Choroid plexus epithelial cell (primary cell): Measurements from ENCODE around the gene SLBP.

Experiments used
- DNase-seq: peaks from one replicate; pipeline ENCODE4 v3.0.0-alpha.2; 2010; ENCODE audit warnings: low read depth
- H3K4me3 ChIP-seq: 2 replicates; pipeline ENCODE4 v1.5.1; 2011; ENCODE audit warnings: low read depth, mild to moderate bottlenecking, control low read depth, low read length, moderate library complexity
- TF ChIP-seq, protein P1 (sequence below): conservative IDR thresholded peaks from 2 replicates; pipeline ENCODE4 v1.5.1; 2011; ENCODE audit warnings: low read depth, mild to moderate bottlenecking, control low read depth, inconsistent platforms, low read length, moderate library complexity

SLBP gene

DNA sequence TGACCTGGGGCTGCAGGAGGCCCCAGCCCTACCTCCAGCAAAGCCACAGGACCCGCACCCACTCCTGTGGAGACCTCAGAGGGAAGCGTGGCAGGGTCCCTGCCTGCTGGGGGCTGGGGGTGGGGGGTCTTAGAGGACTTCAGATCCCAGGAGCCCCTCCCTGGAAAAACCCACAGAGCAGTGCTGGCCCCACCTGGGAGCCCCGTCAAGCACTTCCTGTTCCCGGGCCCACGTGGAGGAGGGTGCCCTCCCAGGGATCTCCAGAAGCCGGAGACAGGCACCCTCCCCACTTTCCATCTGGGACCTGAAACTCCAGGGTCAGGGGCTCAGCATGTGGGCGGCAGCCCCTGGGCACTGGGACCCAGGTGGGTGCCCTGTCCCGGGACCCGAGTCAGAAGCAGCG is 41.2 kb upstream of the SLBP start:
- TF ChIP-seq, protein P1, sequence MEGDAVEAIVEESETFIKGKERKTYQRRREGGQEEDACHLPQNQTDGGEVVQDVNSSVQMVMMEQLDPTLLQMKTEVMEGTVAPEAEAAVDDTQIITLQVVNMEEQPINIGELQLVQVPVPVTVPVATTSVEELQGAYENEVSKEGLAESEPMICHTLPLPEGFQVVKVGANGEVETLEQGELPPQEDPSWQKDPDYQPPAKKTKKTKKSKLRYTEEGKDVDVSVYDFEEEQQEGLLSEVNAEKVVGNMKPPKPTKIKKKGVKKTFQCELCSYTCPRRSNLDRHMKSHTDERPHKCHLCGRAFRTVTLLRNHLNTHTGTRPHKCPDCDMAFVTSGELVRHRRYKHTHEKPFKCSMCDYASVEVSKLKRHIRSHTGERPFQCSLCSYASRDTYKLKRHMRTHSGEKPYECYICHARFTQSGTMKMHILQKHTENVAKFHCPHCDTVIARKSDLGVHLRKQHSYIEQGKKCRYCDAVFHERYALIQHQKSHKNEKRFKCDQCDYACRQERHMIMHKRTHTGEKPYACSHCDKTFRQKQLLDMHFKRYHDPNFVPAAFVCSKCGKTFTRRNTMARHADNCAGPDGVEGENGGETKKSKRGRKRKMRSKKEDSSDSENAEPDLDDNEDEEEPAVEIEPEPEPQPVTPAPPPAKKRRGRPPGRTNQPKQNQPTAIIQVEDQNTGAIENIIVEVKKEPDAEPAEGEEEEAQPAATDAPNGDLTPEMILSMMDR = no peak
- no peak overlapping the region for H3K4me3 ChIP-seq
- no peak for DNase-seq

DNA sequence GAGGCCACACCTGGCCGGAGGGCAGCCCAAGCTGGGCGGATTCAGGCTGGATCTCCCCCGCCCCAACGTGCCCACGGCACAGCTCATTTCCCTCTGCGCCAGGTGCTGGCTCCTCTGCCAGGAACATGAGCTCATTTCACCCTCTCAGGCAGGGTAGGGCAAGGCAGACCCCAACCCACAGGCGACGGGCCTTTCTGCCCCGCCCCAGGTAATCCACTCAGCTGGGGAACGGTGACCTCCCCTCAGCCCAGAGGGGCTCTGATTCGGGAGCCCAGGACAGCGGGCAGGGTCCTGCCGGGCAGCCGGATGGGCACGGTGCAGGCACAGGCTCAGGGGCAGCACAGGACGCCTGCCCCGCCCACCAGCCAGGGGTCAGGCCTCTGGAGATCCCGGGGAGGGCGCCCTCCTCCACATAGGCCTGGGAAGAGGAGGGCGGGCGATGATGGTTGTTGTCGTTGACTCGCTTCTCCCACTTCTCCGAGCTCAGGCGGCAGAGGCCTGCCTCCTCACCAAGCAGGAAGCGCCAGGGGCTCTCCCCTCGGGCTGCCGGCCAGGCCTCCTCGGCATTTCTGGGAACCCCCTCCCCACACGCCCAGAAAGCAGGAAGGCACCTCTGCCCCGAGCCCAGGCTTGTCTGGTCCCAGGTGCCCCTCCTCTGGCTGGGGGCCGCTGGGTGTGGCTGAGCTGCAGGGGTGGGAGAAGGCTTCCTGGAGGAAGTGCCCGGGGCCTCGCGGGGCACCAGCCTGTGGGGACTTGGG is 40.3 kb upstream of the SLBP start:
- no peak overlapping the region for H3K4me3 ChIP-seq
- TF ChIP-seq, protein P1 = no peak
- DNase-seq = peak; percentile 17

DNA sequence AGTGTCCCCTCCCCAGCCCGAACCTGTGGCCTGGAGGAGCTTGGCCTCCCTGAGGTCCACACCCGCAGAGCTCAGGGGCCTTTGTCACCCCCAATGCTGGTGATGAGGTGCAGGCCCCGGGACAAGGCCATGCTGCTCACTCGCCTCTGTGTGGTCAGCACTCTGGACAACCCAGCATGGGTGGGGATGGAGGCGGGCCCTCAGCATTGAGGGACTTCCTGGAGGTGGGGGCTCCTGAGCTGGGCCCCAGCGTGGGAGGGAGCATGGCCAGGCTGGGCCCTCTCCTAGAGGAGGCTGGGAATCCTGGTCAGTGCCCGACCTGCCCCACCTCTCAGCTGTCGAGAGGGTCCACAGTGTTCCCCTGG is 39.8 kb upstream of the SLBP start:
- no peak overlapping the region for H3K4me3 ChIP-seq
- TF ChIP-seq, protein P1 = no peak
- no peak for DNase-seq

DNA sequence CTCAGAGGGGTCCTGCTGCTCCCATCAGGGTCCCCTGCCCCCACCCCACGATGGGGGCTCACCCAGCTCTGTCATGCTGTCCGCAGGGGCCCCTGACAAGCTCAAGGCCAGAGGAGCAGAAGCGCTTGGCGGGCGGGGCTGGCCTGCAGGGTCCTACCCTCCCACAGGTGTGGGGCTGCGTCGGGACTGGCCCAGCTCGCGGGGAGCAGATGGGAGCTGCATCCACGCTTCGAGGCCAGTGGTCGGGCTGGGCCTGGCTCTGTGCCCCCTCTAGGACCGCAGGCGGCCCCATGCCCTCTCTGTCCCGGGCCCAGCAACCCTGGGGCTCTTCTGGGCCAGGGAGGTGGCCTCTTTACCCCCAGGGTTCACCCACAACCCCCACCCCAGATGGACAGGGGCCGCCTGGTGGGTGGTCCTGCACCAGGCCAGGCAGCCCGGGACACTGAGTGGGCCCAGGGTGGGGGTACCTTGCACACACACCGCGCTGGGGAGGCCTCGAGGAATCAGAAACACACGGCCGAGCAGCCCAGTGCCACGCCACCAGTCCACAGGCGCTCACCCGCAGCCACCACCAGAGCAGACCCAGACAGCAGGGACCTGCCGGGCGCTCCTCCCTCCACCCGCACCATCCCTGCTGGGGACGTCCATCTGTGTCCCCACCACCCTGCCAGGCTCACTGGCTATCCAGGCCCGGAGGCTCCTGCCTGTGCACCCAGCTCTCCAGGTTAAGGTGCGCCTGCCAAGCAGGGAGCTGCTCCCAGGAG is 39.2 kb upstream of the SLBP start:
- no peak for DNase-seq
- TF ChIP-seq, protein P1 = no peak
- no peak overlapping the region for H3K4me3 ChIP-seq

DNA sequence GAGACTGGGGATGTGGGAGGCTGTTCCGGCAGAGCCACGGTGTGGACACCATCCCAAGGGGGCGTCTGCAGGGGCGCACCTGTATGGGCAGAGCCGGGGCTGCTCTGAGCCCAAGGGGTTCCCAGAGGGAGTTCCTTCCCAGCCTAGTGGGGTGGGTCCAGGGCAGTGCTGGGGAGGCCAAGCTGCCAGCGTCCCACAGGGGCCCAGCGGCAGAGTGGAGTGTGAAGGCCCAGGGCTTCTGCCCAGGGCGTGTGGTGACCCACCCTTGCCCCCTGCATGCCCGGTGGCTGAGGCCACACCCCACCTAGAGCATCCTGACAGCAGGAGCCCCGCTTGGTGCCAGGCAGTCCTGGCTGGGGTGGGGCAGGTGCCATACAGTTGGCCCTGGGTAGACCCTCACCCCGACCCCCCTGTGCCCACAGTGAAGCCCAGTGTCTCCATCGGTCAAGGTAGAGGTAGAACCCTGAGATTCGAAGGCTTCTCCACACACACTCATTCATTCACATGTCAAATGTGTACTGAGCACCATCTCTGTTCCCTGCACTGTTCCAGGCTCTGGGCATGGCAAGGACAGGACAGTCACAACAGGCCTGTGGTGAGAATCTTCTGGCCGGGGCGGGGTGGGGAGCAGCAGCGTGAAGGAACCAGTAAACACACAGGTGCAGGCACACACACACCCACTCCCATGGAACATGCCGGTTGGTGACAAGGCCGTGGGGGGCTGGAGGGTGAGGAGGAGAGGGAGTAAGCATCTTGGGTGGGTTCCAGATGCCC is 38.4 kb upstream of the SLBP start:
- TF ChIP-seq, protein P1 = no peak
- no peak overlapping the region for H3K4me3 ChIP-seq
- no peak for DNase-seq

DNA sequence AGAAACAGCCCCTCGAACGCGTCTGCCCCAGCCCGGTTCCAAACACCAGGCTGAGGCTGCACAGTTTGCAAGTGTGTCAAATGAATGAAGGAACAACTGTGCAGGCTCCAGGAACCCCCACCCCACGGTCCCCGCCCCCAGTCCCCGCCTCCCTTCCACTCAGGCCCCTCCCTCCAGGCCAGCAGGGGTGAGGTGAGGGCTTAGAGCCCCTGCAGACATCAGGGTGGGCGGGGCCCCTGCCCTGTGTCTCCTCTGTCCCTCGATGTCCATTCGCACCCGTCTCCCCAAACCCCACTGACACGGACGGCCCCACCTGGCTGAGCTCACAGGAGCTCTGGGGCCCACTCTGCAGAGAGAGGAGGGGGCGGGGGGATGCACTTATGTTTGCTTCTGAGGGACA is 37.7 kb upstream of the SLBP start:
- no peak overlapping the region for H3K4me3 ChIP-seq
- TF ChIP-seq, protein P1 = no peak
- DNase-seq = no peak
